Endothelial cell of umbilical vein (primary cell): ENCODE data around the gene ATG7. TPM values are rescaled to one million over a fixed set of nuclear protein-coding genes. Genes with fewer than 3 reads are reported as not detected.
A peak's percentile ranks its signal among the peaks of the same experiment; 100 is the strongest.
"Not testable (repeated sequence)": the region's sequence is repeated elsewhere in the genome, so short reads cannot be mapped to it uniquely, and the experiment has no call there.

Experiments used
- BruUV-seq: library from RNA; stranded (reverse); fragments of 400-500 nt; replicated peaks from 2 replicates; lab custom pipeline; 2021; lab: Mats Ljungman, UMichigan
- CTCF ChIA-PET: fragments of 300-600, 350-600 bp; sonication (Branson Sonifier 250); formaldehyde crosslinking; loops from one replicate; lab custom pipeline; 2021; ENCODE audit warnings: antibody characterized with exemption, inconsistent platforms; lab: Charles Lee
- POLR2A ChIA-PET: fragments of 300-600, 350-600 bp; sonication (Branson Sonifier 250); formaldehyde crosslinking; loops from one replicate; lab custom pipeline; 2021; ENCODE audit warnings: antibody characterized with exemption, inconsistent platforms; lab: Charles Lee
- DNase-seq: peaks from one replicate; pipeline ENCODE4 v3.0.0-alpha.2; 2011; ENCODE audit warnings: low read depth, low spot score
- FAIRE-seq: peaks from 2 replicates; lab custom pipeline; 2011; peaks lifted over from hg19 to GRCh38; lab: Jason Lieb, UNC
- H2AFZ ChIP-seq: 2 replicates; pipeline ENCODE4 v1.6.0; 2012; ENCODE audit warnings: low read depth, low read length, control low read depth, inconsistent platforms
- H3K27ac ChIP-seq: 2 replicates; pipeline ENCODE4 v1.5.1; 2011; ENCODE audit warnings: low read depth, mild to moderate bottlenecking, control low read depth, low read length, moderate library complexity; ENCODE audit not compliant: insufficient read depth
- H3K27me3 ChIP-seq, 2 experiments: 2 replicates each; pipeline versions ENCODE4 v1.6.0 to v1.6.1; 2011; ENCODE audit warnings: low read length in 2 of 2, mixed read lengths in 1 of 2; ENCODE audit not compliant: control insufficient read depth in 2 of 2, insufficient read depth in 2 of 2
- H3K36me3 ChIP-seq, 2 experiments: 2 replicates in 1 of 2; 3 replicates in 1 of 2; pipeline ENCODE4 v1.5.1; 2011; ENCODE audit warnings: low read length in 2 of 2, mild to moderate bottlenecking in 1 of 2, moderate library complexity in 1 of 2; ENCODE audit not compliant: control insufficient read depth in 2 of 2, insufficient read depth in 2 of 2; ENCODE audit errors: extremely low read depth in 1 of 2
- H3K4me1 ChIP-seq: 3 replicates; pipeline ENCODE4 v1.5.1; 2011; ENCODE audit warnings: mild to moderate bottlenecking, low read length; ENCODE audit not compliant: control insufficient read depth, insufficient read depth; ENCODE audit errors: extremely low read depth
- H3K4me2 ChIP-seq: 2 replicates; pipeline ENCODE4 v1.6.1; 2011; ENCODE audit warnings: low read length, control low read depth, mixed read lengths; ENCODE audit not compliant: insufficient read depth
- H3K4me3 ChIP-seq, 3 experiments: fragments of 200-600 bp in 1 of 3; sonication (generic), shearing (Covaris generic) in 1 of 3; replicated peaks in 1 of 3; 2 replicates each; pipeline ENCODE4 v1.5.1; 2011 to 2016; ENCODE audit warnings: control low read depth in 3 of 3, low read length in 3 of 3, mild to moderate bottlenecking in 2 of 3, inconsistent platforms in 1 of 3, low read depth in 1 of 3, moderate library complexity in 1 of 3; ENCODE audit not compliant: insufficient read depth in 1 of 3
- H3K79me2 ChIP-seq: 2 replicates; pipeline ENCODE4 v1.6.0; 2012; ENCODE audit warnings: low read length, inconsistent platforms; ENCODE audit not compliant: control insufficient read depth, insufficient read depth
- H3K9ac ChIP-seq: replicated peaks from 2 replicates; pipeline ENCODE3; 2011; ENCODE audit warnings: low read length, control low read depth; ENCODE audit not compliant: insufficient read depth; ENCODE audit errors: extremely low read depth
- H3K9me1 ChIP-seq: replicated peaks from 3 replicates; pipeline ENCODE4 v1.6.0; 2011; ENCODE audit warnings: mild to moderate bottlenecking, low read length; ENCODE audit not compliant: control insufficient read depth, insufficient read depth; ENCODE audit errors: extremely low read depth
- H3K9me3 ChIP-seq: replicated peaks from 2 replicates; pipeline ENCODE4 v1.5.1; 2012; ENCODE audit warnings: low read length, inconsistent platforms; ENCODE audit not compliant: control insufficient read depth, insufficient read depth
- H4K20me1 ChIP-seq: replicated peaks from 2 replicates; pipeline ENCODE3; 2011; ENCODE audit warnings: mild to moderate bottlenecking, low read length; ENCODE audit not compliant: control insufficient read depth, insufficient read depth; ENCODE audit errors: extremely low read depth
- CTCF ChIP-seq, 2 donors: IDR thresholded peaks; 1 replicate in 1 of 2; 2 replicates in 1 of 2; pipeline ENCODE4 v1.5.1; 2011; ENCODE audit warnings: low read length in 2 of 2, mild to moderate bottlenecking in 2 of 2, moderate library complexity in 2 of 2, control low read depth in 1 of 2, inconsistent platforms in 1 of 2, low read depth in 1 of 2; ENCODE audit not compliant: insufficient read depth in 1 of 2; ENCODE audit errors: extremely low read depth in 1 of 2
- EZH2 ChIP-seq: IDR thresholded peaks from 2 replicates; pipeline ENCODE4 v1.6.1; 2012; ENCODE audit warnings: borderline replicate concordance, low read depth, mild to moderate bottlenecking, moderate library complexity, low read length, inconsistent platforms; ENCODE audit not compliant: severe bottlenecking
- FOS ChIP-seq: IDR thresholded peaks from 2 replicates; pipeline ENCODE4 v1.6.1; 2011; ENCODE audit warnings: mild to moderate bottlenecking, low read length, moderate library complexity, borderline replicate concordance; ENCODE audit not compliant: insufficient read depth
- GATA2 ChIP-seq: IDR thresholded peaks from 2 replicates; pipeline ENCODE4 v1.7.0; 2011; ENCODE audit warnings: low read depth, mild to moderate bottlenecking, moderate library complexity, mixed read lengths, low read length; ENCODE audit not compliant: insufficient read length, insufficient read depth
- MYC ChIP-seq: IDR thresholded peaks from one replicate; pipeline ENCODE4 v1.6.1; 2011; ENCODE audit warnings: mild to moderate bottlenecking, low read depth, low read length
- dilution Hi-C: fragments of 300-500 bp; cut with MboI; formaldehyde crosslinking; loops from one replicate; pipeline ENCODE4 v1.15.0; 2019; ENCODE audit warnings: low sequenced_read_pairs; ENCODE audit not compliant: extremely low pct_ligation_motif_present
- intact Hi-C: fragments of 100-400 bp; cut with micrococcal nuclease; formaldehyde crosslinking; loops from one replicate; pipeline ENCODE4 v1.10.0; 2022
- polyA plus RNA-seq, 4 experiments: library from polyadenylated mRNA; depleted of rRNA in 3 of 4; stranded (reverse) in 3 of 4; unstranded in 1 of 4; fragments of >200 nt; gene quantifications; 2 replicates each; pipeline versions ENCODE4 v1.2.1 to v1.2.3, GENCODE V29; 2011 to 2012; ENCODE audit warnings: missing spikeins in 1 of 4
- total RNA-seq: library from RNA; stranded (reverse); gene quantifications from 2 replicates; pipeline ENCODE4 v1.2.3, GENCODE V29; 2021

ATG7 gene
- total and polyA plus RNA-seq, 2 donors (not counting 3 experiments of a cell fraction or from before 2014, with no cell fraction given): 30.8 to 48.3 TPM

- Histone ChIP-seq H3K27ac (no peak overlapping the region), H3K4me1 (no peaks in the 10 kb centered on the region), H3K4me2 (peak overlapping the region; percentile 19), H3K27me3 (no peaks in the 10 kb centered on the region), H3K9ac (no peak overlapping the region), H3K79me2 (no peaks in the 10 kb centered on the region), H2AFZ (no peak overlapping the region), H3K9me3 (no peaks in the 10 kb centered on the region), H3K9me1 (no peaks in the 10 kb centered on the region), H4K20me1 (no peaks in the 10 kb centered on the region), H3K36me3 (no peaks in the 10 kb centered on the region), H3K4me3 (no peak overlapping the region)
- TF ChIP-seq CTCF (IDR thresholded peaks at IDR 0.05; ENCODE audit: extremely low read depth in 1 of 2, insufficient read depth in 1 of 2, low read depth in 1 of 2, low read length in 2 of 2) (peak in 1 of 2 donors; percentile 22), FOS (no peak), EZH2 (no peak), MYC (no peak), GATA2 (no peak)
- DNase-seq (peak; percentile 76), FAIRE-seq (peak; percentile 58)
- no TSS peak for BruUV-seq
- CTCF ChIA-PET: interaction anchor here (0.6 to 3.5 kb wide), 10 partner anchors 9 to 335 kb away, joined by 3 to 10 read pairs (median 4); no protein-coding TSS in a partner anchor
- dilution Hi-C loops (no loop called here), intact Hi-C loops (no loop called here)
- POLR2A ChIA-PET: no interaction called here
Observed at GRCh38 chr3:11438646-11439045, 166.4 kb downstream of the ATG7 start.

GRCh38 chr3:11441346-11441745, 169.1 kb downstream of the ATG7 start:
- H4K20me1 ChIP-seq, POLR2A ChIA-PET, H3K27me3 ChIP-seq, dilution Hi-C loops, H3K36me3 ChIP-seq, H3K9me1 ChIP-seq, intact Hi-C loops, H2AFZ ChIP-seq, H3K9me3 ChIP-seq, H3K27ac ChIP-seq, H3K79me2 ChIP-seq, H3K4me1 ChIP-seq, BruUV-seq, H3K9ac ChIP-seq, CTCF ChIA-PET, H3K4me3 ChIP-seq, H3K4me2 ChIP-seq, DNase-seq, FAIRE-seq: not testable (repeated sequence)
